Astrocyte of the spinal cord (primary cell): ENCODE results near the gene NGB.
A peak's percentile ranks its signal among the peaks of the same experiment; 100 is the strongest.

Experiments
- DNase-seq: peaks from one replicate; pipeline ENCODE4 v3.0.0; 2011; ENCODE audit warnings: low read depth, low spot score
- H3K4me3 ChIP-seq: 2 replicates; pipeline ENCODE4 v1.5.1; 2011; ENCODE audit warnings: low read depth, mild to moderate bottlenecking, low read length, moderate library complexity
- in situ Hi-C: cut with HindIII; loops from 2 replicates; pipeline ENCODE4 v1.10.0; 2017; ENCODE audit warnings: low sequenced_read_pairs
- TF ChIP-seq, protein P1 (sequence below): IDR thresholded peaks from 2 replicates; pipeline ENCODE4 v1.5.1; 2012; ENCODE audit warnings: low read depth, mild to moderate bottlenecking, low read length, inconsistent platforms

Gene NGB

GRCh38 chr14:77309131-77309530, 38.1 kb upstream of the NGB start:
- in situ Hi-C loops: no loop called here
- no peak overlapping the region for H3K4me3 ChIP-seq
- TF ChIP-seq, protein P1, sequence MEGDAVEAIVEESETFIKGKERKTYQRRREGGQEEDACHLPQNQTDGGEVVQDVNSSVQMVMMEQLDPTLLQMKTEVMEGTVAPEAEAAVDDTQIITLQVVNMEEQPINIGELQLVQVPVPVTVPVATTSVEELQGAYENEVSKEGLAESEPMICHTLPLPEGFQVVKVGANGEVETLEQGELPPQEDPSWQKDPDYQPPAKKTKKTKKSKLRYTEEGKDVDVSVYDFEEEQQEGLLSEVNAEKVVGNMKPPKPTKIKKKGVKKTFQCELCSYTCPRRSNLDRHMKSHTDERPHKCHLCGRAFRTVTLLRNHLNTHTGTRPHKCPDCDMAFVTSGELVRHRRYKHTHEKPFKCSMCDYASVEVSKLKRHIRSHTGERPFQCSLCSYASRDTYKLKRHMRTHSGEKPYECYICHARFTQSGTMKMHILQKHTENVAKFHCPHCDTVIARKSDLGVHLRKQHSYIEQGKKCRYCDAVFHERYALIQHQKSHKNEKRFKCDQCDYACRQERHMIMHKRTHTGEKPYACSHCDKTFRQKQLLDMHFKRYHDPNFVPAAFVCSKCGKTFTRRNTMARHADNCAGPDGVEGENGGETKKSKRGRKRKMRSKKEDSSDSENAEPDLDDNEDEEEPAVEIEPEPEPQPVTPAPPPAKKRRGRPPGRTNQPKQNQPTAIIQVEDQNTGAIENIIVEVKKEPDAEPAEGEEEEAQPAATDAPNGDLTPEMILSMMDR: no peak
- no peak for DNase-seq

GRCh38 chr14:77306851-77307496, 36.0 kb upstream of the NGB start:
- H3K4me3 ChIP-seq: no peak overlapping the region
- in situ Hi-C loops: no loop called here
- TF ChIP-seq, protein P1: no peak
- DNase-seq: peak; percentile 49

DNA sequence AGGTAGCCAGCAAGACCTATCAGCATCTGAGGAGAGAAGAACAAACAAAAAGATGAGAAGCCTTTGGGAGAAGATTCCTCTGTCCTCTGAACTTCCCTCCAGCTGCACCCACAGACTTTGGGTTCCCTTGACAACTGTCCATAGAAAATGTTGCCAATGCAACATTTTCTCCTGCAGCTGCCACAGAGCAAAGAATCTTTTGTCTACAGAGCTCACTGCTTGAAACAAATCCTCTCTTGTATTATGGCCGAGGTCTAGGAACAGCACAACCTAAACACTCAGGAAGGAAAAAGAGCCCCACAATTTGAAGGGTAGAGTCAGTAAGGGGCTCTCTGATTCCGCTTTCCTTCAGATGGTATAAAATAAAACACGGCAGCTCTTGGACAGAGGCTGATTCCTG, 35.4 kb upstream of the NGB start:
- no peak overlapping the region for H3K4me3 ChIP-seq
- in situ Hi-C loops: no loop called here
- DNase-seq: no peak
- TF ChIP-seq, protein P1: no peak

DNA sequence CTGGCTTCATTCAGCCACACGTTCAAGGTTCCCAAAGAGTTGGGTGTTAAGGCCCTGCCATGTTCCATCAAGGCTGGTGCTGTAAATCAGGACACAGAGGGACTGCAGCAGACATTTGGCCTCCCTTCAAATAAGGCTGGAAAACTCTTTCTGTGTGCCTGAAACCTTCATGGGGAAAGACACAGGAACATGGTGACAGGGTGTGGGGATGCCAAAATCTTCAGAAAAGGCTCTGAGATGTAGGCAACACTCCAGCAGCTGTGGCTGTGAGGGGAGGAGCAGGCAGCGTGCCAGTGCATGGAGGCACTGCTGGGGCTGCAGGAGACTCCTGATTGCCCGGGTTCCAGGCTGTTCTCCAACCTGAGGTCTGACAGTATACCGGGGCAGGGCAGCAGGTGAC, 34.7 kb upstream of the NGB start:
- TF ChIP-seq, protein P1: no peak
- DNase-seq: no peak
- in situ Hi-C loops: no loop called here
- H3K4me3 ChIP-seq: no peak overlapping the region

DNA sequence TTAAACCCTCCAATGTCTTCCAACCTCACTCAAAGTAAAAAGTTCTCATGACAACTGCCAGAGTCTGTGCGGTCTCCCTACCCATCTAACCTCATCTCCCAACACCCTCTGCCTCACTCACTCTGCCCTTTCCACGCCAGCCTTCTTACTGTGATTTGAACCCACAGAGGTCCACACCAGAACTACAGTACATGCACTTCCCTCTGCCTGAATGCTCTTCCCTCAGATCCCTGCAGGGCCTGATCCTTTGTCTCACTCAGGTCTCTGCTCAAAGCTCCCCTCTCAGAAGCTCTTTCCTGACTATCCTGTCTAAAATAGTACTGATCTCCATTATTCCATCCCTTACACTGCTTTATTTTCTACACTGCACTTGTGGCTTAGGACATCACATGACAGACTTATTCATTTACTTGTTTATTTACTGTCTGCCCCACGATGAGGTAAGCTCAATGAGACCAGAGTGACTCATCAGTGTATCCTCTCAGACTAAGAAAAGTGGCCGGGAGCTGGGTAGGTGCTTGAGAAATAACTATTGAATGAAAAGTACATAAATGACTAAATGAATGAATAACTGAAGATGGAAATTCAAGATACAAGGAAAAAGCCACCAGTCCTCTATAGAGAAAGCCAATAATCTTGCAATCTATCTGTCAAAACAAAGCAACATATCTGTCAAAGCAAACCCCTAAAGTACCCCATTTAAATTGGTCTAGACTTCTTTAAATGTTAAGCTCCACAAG, 32.6 kb upstream of the NGB start:
- DNase-seq: peak; percentile 95
- TF ChIP-seq, protein P1: no peak
- H3K4me3 ChIP-seq: no peak overlapping the region
- in situ Hi-C loops: no loop called here

- no peak overlapping the region for H3K4me3 ChIP-seq
- TF ChIP-seq, protein P1: no peak
- peak; percentile 62 for DNase-seq
- in situ Hi-C loops: no loop called here
These were observed 31.9 kb upstream of the NGB start for GRCh38 chr14:77302926-77303325.
